DMS 273 (cell line): Measurements from ENCODE around the gene GFI1B.

Experiments
- DNase-seq: peaks from one replicate; lab custom pipeline; 2025; ENCODE audit not compliant: unreplicated experiment; lab: John Stamatoyannopoulos, UW

The GFI1B gene

DNA sequence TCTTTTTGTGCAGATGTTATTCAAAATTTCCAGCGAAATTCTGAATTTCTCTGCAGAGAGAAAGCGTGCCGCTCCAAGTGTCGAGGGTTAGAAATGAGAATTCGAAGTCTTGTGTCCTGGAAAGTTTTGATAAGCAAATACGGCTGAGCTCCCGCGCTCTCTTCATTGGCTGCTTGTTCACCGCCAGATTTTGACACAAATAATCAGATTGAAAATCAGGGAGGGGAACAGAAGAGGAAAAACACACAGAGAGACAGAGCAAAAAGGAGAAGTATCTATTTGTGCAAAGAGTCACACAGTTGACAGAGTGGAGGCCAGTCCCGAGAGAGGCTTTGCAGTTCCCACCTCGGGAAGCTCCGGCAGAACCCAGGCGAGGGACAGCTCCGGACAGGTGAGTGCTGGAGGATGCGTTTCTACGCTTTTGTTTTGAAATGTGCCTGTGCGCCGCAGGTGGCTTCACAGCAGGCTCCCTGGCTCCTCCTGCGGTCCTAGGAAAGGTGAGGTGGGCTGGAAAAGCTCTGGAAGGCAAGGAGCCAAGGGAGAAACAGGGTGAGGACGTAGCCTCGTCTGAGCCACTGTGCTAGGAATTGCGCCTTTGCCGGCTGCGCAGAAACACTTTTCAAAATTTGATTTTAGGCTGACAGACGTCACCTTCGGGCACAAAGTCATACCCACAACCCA, at the start of gene GFI1B:
Gene GFI1B (plus strand): TSS at position 244 of the 681 bp plus-strand sequence. CDS start 7,985 bp downstream, outside the sequence.
- DNase-seq, result no peak

DNA sequence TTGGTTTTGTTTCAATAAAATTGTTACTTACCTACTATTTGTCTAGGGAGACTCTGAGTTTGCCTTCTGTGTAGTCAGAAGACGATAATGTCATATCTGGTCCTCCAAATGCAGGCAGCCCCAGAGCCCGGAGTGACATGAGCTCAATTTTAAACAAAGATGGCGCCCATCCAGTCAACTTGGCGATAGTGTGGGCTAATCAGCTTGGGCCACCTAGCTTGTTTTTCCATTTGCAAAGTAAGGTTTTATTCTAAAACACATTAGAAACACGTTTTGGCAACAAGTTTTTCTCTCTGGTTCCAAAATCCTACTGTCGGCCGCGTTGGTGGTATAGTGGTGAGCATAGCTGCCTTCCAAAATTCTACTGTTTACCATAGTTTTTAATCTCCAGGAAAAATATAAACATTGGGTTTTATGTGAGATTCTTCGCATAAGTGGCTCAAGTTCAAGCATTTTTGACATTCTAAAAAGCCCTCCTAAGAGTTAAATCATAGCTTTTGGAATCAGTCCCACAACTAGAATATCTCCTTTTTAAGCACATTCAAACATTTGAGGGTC, 47.2 kb upstream of the GFI1B start:
- DNase-seq, result no peak

DNA sequence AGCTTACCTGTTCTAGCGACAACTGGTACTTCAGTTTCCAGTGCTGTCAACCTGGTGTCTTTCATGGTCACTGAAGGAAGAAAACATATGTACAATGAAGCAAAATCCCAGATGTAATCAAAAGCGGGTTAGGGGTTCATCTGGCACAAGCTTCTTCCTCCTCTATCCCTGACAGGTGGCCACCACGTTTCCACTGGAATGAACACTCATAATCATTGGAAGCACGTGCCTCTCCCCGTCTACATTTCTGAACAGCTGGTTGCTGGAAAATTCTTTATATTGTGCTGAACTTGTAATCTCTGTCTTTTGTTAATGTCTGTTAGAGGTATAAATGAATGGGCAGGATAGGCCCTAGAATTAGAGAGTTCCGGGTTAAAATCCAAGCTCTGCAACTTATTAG, 43.5 kb upstream of the GFI1B start:
- DNase-seq, result no peak

DNA sequence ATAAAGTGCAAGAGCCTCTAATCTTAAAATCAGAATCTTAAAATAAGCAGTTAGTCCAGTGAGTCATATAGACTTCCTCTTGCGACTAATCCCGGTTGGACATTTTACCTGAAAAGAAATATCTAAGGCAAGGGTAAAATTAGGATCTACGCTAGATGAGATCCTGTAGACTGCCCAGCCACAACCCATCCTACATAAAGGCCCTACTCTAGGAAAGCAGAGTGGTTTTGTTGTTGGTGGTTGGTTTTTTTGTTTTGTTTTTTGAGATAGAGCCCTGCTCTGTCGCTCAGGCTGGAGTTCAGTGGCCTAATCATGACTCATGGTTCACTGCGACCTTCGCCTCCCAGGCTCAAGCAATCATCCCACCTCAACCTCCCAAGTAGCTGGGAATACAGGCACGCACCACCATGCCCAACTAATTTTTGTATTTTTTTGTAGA, 41.0 kb upstream of the GFI1B start:
- DNase-seq, result no peak

DNA sequence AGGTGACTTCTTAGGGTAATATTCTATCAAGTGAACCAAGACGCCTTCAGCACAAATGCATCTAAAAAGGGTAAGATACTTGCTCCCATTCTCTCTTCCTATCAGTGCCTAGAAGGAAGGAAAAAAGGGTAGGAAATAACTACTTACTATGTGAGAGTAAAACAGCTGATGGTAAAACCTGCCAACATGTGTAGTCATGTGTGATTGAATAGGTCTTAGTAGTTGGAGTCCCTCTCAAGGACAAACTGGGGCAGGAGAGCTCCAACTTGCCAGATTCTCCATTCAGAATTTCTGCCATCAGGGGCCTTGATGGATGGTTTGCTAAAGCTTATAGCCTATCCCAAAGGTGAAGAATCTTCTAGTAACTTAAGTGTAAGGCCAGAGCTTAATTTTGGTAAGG, 39.3 kb upstream of the GFI1B start:
- no peak for DNase-seq

DNA sequence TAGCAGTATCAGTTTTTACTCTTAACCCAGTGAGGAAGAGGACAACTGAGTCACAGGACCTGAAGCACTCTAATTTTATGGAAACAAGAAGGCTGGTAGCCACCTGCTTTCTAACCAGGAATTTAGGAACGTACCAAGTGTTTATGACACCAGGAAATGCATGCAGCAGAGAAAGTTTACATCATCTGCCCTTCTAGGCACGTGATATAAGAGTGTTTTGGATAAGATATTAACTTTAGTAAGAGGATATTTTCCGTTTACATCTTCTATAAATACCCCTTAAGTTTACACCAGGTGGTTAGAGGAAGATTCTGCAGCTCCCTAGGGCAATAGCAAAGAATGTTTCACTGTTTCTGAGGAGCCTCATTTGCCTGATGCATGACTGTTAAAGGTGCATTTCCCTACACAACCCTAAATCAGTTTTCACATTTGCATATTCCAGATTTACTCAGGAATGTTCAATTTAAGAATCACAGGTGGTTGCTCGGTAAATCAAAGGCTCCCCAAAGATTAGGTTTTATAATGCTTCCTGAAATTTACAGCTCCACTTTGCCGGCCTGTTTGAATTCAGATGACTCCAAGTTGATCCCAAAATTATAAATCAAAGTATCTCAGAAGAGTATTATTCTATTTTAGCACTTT, 35.8 kb upstream of the GFI1B start:
- DNase-seq, result no peak

DNA sequence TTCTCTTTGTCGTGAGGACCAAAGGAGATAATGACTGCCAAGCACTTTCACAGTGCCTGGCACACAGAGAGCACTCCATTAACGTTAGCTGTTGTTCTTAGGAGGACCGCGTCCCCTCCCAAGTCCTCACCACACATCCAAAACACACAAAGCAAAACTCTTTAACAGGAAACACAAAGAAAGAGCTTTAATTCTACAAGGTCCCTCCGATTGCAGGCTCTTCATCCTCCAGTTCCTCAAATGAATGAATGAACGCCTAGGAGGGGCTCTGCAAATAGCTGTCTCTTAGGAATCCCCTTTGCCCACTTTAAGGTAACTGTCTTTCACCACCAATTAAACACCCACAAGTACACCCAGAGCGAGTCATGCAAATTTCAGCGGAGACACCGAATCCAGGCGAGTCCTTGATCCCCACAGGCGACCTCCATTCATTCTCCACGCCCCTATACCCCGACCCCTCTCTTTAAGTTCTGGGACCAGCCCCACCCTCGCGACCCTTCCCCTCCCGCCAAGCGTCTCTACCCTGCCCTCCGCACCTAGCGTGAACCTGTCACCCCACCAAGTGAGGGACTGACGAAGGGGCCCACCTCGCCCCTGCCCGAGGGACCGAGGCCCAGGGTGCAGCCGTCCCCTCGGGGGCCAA, 34.7 kb upstream of the GFI1B start:
- DNase-seq, result peak; percentile 35

DNA sequence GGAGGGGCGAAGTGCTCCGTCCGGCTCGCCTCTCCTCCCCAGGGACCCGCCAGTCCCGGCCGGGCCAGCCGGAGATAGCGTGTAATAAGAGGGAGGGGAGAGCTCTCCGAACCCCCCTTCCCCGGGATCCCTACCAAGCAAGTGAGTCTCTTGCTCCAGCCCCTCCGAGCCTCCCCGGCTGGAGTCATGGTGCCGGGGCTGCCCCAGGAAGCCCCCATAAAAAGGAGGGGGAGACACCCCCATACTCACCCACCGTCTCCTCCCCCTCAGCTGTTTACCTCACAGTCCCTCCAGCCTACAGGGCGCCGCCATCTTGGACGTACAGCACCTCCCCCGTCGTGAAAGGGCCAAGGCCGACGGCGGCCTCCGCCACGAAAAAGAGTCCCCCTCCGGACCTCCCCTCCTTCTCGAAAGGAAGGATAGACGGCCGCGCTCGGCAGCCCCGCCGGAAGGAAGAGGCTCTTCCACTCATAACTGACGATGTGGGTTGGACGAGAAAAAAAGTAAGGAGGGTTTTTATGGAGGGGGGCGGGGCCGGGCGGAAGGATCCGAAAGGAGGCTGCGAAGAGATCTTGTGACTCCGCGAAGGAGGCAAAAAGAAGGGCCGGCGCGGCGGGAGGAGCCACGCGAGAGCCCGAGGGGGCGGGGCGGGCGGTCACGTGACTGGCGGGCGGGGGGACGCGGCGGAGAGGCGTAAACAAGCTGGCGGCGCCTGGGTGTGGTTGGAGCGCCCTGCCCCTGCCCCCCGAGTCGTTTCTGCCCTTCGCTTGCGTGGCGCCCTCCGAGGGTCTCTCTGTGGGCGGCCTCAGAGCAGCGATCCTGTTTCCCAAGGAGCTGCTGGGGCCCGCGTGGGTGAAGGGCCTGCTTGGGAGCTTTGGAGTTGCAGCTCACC, 34.0 kb upstream of the GFI1B start, which contains the start of gene TSC1:
Gene TSC1 (minus strand): TSS at position 323 of the 892 bp plus-strand sequence. CDS start 15,744 bp downstream, outside the sequence.
- peak; percentile 97 for DNase-seq

DNA sequence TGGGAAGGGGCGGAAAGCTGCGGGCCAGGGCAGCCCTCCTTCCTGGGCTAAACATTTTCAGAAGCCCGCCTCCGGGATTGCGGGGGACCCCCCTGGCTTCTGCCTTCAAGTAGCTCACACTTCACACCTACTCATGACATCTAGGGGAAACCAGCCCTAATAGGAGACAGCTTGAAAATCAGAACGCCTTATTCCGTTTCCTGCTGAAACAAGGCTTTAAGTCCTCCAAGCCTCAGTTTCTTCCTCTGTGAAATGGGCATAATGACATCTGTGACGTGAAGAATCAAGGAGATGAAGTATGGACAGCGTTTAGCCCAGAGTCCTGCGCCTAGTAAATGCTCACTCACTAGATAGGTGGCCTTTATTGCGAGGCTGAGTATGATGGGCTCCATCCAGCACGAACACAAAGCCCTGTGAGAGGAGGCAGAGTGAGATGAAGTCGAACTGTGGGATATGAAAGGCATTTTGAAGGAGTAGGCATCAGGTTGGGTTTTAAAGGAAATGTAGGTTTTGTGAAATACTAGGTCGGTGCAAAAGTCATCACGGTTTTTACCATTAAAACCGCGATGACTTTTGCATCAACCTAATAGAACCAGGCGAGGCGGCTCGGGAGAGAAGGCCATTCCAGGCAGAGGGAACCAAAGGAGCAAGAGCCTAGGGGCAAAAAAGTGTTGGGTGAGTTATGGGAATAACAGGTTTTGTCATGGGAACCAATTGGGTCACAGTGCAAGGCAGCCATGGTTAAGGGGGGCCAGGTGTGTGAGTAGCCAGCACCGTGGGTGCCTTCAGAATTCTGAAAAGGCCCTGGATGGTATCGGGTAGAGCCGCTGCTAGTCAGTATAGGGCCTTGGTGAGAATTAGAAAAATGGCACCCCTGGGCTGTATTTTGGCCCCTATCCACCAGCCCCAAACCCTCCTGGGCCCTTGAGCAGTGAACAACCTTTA, 33.0 kb upstream of the GFI1B start:
- peak; percentile 39 for DNase-seq

DNA sequence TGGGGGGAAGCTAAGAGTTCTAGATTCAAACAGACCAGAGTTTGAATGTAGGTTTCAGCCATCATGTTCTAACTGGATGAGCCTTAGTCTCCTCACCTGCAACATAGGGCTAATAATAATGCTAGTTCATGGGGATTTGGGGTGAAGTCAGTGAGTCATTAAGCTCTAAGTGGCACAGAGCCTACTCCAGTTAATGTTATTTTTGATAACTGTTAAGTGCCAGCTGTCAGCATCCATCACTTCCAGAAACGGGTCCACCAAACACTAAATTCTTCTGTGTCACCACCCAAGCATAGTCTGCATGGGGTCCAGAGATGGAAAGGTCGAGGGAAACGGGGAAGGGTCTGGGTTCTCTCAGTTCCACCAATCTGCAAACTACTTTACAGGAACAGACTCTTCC, 32.3 kb upstream of the GFI1B start:
- DNase-seq, result peak; percentile 21

DNA sequence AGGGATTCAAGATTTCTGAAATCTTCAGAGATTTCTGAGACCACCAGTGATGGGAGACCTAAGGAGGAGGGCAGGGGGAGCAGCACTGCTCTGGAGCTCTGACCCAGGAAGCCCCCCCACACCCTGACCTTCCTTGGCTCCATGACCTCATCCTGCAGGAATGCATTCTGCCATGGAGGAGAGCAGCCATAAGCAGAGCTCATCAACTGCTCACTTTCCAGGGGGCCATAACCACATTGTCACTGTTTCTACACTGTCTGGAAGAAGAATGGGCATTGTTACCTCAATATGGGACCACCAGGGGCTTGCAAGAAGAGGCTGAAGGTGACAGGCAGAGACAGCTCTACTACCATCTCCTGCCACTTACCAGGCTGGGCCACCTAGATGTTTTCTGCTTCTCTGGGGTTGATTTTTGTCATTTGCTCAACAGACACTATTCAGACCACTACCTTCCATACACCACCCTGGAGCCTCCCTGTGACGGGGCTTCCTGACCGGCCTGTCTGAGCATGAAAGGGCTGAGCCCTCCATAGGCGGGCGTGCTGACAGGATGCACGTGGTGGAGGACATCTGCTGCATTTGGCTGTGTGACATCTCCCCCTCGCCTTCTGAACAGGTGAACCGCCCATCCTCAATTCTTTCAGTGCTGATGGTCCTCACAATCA, 31.7 kb upstream of the GFI1B start:
- peak; percentile 44 for DNase-seq

DNA sequence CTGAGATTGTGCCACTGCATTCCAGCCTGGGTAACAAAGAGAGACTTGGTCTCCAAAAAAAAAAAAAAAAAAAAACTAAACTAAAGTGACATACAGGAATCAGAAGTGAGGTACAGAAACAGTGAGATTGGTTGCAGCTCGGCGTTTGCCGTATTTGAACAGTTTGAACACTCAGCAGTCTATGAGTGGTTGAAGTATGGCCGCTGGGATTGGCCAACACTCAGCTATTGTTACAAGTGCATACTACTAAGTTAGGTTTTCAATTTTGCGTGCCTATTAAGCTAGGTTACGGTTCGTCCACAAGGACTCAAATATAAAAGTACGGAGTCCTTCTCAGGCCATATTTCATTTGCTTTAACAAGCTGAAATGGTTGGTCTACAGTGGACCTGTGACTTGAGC, 30.7 kb upstream of the GFI1B start:
- DNase-seq, result no peak

DNA sequence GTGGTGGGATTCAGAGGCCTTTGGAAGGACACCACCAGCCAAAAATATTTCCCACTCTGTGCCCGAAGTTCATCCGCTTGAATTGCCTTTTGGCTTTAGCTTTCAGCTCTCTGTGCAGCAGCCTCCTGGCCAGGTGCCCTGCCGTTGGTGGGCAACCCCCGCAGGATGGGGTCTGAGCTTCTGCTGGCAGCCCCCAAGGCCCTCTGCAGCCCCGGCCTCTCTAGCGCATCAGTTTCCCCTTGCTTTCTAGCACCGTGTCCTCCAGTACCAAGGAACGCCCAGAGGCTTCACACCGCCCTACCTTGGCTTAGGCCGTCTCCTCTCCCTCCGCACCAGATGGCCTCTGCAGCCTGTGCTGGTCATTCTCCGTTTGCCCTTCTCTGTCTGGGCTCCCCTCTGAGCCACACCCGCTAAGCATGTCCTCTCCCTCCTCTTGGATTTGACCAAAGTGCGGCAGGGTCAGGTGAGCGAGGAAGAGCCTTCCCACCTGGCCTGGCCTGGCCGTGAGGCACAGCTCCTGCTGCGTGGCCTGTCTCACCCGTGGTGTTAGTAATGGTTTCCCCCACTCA, 29.9 kb upstream of the GFI1B start:
- no peak for DNase-seq

DNA sequence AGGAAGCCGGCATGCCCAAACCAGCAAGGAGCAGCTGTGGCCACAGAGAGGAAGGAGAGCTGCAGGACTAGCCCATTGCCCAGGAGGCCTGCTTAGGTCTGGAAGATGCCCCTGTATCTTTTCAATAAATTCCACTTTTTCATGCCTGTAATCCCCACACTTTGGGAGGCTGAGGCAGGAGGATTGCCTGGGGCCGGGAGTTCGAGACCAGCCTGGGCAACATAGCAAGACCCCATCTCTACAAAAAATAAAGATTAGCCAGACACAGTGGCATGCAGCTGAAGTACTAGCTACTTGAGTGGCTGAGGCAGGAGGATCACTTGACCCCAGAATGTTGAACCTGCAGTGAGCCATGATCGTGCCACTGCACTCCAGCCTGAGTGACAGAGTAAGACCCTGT, 28.8 kb upstream of the GFI1B start:
- no peak for DNase-seq

DNA sequence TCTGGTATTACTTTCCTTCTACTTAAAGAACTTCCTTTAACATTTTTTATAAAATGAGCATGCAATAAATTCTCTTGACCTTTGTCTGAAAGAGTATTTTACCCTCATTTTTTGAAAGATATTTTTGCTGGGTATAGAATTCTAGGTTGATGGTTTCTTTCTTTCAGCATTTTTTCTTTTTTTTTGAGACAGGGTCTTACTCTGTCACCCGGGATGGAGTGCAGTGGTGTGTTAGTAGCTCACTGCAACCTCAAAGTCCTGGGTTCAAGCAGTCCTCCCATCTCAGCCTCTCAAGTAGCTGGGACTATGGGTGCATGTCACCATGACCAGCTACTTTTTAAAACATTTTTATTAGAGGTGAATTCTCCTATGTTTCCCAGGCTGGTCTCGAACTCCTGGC, 23.4 kb upstream of the GFI1B start:
- DNase-seq, result no peak

DNA sequence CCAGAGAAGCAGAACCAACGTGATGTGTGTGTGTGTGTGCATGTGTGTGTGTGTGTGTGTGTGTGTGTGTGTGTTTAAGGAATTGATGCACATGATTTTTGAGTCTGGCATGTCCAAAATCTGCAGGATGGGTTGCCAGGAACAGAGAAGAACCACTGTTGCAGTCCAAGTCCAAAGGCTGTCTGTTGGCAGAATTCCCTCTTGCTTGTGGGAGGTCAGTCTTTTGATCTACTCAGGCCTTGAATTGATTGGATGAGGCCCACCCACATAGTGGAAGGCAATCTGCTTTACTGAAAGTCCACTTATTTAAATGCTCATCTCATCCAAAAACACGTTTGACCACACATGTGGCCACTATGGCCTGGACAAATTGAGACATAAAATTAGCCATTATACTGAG, 22.7 kb upstream of the GFI1B start:
- DNase-seq, result no peak

DNA sequence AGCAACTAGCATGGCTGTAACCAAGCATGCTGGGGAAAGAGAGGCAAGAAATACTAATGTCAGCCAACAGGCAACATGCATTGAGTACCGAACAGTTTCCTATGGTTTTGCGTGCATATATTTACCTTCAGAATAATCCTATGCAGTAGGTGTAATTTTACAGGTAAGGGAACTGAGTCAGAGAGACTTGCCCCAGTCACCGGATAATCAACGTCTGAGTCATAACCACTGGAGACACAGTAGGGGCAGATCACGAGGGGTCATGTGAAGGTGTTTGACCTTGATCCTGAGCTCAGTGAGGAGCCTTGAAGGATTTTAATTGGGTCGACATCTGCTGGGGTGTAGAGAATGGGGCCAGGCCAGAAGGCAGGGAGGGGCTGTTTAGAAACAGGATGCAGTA, 20.7 kb upstream of the GFI1B start:
- peak; percentile 59 for DNase-seq

DNA sequence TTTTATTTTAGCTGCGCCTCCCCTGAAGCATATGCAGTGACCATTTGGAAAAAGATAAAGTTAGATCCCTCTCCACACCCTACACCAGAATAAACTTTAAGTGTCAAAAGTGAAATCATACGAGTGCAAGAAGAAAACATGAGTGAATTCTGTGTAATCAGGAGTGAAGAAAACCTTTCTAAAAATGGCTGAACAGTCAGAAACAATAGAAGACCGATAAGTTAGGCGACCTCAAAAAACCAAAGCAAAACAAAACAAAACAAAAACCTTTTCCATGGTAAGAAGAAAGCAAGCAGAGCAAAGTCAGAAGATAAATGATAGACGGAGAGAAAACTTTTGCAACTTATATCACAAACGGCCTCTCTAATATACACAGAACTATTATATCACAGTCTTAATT, 17.5 kb upstream of the GFI1B start:
- DNase-seq, result no peak

DNA sequence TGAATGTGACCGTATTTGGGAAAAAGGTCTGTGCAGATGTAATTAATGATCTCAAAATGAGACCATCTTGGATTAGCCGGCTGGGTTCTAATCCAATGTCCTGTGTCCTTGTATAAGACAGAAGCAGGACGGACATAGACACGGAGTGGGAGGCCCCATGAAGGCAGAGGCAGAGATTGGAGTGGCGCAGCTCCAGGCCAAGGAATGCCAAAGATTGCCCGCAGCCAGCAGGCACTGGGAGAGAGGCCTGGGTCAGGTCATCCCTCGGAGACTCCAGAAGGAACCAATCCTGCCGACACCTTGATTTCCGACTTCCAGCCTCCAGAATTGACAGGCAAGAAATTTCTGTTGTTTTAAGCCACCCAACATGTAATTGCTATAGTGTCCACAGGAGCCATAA, 13.0 kb upstream of the GFI1B start:
- no peak for DNase-seq
